NCI-H446 treated with DMSO at 0.1 percent for 48 hours (cell line): ENCODE measurements around the gene JAK1.
"Not testable (repeated sequence)": the region's sequence is repeated elsewhere in the genome, so short reads cannot be mapped to it uniquely, and the experiment has no call there.

Source experiments
- DNase-seq: peaks from one replicate; lab custom pipeline; 2025; lab: John Stamatoyannopoulos, UW

The JAK1 gene

GRCh38 chr1:64948905-64949833, 17.2 kb downstream of the JAK1 start:
- no peak for DNase-seq

- DNase-seq, result no peak
Observed at GRCh38 chr1:64948216-64948615, 18.1 kb downstream of the JAK1 start.

DNA sequence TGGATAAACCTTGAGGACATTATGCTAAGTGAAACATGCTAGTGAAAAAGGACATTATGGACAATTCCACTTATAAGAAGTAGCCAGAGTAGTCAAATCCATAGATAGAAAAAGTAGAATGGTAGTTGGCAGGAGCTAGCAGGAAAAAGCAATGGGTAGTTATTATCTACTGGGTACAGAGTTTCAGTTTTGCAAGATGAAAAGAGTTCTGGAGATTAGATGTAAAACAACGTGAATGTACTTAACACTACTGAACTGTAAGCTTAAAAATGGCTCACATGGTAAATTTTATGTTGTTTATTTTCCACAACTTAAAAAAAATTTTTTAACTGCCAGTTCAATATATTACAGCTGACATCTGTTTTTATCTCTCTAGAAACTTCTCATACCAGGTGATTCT, 19.4 kb downstream of the JAK1 start:
- no peak for DNase-seq

- DNase-seq, result no peak
Observed at GRCh38 chr1:64944913-64945312, 21.4 kb downstream of the JAK1 start.

GRCh38 chr1:64942675-64943074, 23.7 kb downstream of the JAK1 start:
- no peak for DNase-seq

- DNase-seq, result no peak
Observed at GRCh38 chr1:64942118-64942517, 24.2 kb downstream of the JAK1 start.

GRCh38 chr1:64941461-64942117, 24.8 kb downstream of the JAK1 start:
- DNase-seq, result no peak

DNA sequence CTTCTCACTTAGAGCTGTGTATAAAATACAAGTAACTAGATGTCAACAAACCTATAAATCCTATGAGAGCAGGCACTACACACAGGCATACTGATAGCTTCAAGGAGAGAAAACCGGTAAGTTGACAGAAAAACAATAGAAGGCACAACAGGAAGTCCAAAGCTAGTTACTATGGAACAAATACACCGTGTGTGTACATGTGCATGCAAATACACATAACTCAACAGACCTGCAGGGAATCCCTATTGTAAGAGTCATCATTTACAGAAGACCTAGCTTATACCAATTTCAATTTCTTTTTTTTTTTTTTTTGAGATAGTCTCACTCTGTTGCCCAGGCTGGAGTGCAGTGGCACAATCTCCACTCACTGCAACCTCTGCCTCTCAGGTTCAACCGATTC, 26.3 kb downstream of the JAK1 start:
- DNase-seq, result no peak

- no peak for DNase-seq
Observed at GRCh38 chr1:64938991-64939390, 27.4 kb downstream of the JAK1 start.

- peak; percentile 21 for DNase-seq
Observed at GRCh38 chr1:64936956-64937355, 29.4 kb downstream of the JAK1 start.

GRCh38 chr1:64935551-64936155, 30.7 kb downstream of the JAK1 start:
- DNase-seq, result peak; percentile 6

GRCh38 chr1:64934878-64935275, 31.5 kb downstream of the JAK1 start:
- DNase-seq, result no peak

- no peak for DNase-seq
Observed at GRCh38 chr1:64934115-64934877, 32.1 kb downstream of the JAK1 start.

DNA sequence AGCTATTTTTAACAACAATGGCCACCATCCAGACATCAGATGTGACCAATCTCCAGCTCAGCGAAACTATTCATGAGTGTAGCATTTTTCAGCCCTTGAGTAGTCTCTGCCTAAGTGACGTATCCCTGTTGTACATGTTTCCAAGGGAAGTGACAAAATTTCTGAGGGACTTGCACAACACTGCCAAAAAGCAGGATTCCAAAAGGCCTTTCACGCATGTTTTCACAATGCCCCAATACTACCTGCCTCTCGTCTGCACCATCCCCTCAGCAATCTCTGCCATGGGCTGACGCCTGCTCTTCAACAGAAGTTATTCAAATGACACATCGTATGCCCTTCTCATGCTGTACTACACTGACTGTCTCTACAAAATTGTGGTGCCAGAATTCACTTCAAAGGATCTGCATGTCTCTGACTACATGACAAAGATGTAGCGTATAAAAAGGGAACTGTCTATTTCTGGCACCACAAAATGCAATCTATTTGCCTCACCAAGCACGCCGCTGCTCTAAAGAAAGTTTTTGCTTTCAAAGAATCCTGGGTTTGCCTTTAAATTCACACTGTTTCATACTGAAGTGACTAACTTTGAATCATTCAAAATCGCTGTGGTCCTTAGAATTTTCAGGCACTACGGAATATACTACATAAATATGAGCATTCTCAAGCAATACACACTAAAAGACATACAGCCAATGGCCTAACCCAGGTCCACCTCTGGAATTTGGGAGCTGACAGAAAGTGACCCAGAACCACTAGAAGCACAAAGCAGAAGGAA, 32.9 kb downstream of the JAK1 start:
- no peak for DNase-seq

DNA sequence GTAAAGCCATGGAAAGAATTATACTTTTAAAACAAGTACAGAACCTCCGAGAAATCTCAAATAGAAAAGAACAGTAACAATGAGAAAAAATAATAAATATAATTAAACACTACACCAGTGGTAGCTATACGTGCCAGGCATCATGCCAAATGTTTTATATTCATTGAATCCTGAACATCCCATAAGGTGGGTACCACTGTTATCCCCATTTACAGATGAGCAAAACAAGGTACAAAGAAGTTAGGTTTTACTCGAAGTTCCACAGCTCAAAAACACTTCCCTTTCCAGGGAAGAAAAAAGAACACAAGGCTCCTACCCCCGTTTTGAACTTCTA, 33.4 kb downstream of the JAK1 start:
- no peak for DNase-seq

- not testable (repeated sequence) for DNase-seq
Observed at GRCh38 chr1:64930640-64931039, 35.7 kb downstream of the JAK1 start.

- no peak for DNase-seq
Observed at GRCh38 chr1:64929221-64929620, 37.1 kb downstream of the JAK1 start.

GRCh38 chr1:64928325-64928724, 38.0 kb downstream of the JAK1 start:
- no peak for DNase-seq

DNA sequence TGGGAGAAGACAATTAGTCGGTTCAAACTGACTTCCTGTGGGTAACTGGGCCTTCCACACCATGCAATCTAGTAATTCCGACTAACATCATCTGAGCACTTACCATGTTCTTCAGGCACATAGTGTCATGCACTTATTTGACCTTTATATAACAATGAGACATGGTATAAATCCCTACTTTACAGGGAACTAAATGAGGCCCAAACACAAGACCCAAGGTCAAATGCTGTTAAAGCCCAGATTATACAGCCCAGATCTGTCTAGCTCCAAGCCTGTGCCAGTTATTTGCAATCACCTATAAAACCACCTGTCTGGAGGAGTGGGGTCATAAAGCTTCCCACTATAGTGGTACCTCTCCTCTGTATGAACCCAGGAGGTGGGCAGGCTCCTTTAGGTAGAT, 40.8 kb downstream of the JAK1 start:
- DNase-seq, result no peak

DNA sequence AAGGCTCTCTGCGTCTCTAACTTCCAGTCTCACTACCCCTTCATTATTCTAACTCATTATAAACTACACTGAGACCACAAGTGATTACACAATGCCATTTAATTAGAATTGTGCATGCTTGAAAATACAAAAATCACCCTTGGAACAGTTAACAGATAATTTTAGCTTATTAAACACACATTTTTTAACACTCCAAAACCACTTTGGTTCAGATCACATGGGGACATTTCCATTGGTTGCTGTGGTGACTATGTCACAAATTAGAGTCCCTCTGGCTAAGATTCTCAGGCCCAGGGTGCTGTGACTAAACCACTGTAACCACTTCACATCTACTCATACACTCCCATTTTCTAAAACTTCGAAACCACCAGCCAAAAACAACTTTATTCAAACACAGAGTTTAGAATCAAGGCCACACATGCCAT, 43.0 kb downstream of the JAK1 start:
- DNase-seq, result no peak

GRCh38 chr1:64922336-64922735, 44.0 kb downstream of the JAK1 start:
- no peak for DNase-seq

- DNase-seq, result no peak
Observed at GRCh38 chr1:64921771-64922170, 44.6 kb downstream of the JAK1 start.
